Activated effector memory CD4-positive, alpha-beta T cell treated with anti-CD3 and anti-CD28 coated beads, Interleukin-2, amount 50 U/mL, for 16 hours (primary cell): ENCODE results near the gene PRKAG2.
"Not testable (repeated sequence)": the region's sequence is repeated elsewhere in the genome, so short reads cannot be mapped to it uniquely, and the experiment has no call there.

Experiments used
- DNase-seq: peaks from one replicate; pipeline ENCODE4 v3.0.0-alpha.2; 2020

Gene PRKAG2

GRCh38 chr7:151597541-151598444 is 279.1 kb downstream of the PRKAG2 start:
- no peak for DNase-seq

DNA sequence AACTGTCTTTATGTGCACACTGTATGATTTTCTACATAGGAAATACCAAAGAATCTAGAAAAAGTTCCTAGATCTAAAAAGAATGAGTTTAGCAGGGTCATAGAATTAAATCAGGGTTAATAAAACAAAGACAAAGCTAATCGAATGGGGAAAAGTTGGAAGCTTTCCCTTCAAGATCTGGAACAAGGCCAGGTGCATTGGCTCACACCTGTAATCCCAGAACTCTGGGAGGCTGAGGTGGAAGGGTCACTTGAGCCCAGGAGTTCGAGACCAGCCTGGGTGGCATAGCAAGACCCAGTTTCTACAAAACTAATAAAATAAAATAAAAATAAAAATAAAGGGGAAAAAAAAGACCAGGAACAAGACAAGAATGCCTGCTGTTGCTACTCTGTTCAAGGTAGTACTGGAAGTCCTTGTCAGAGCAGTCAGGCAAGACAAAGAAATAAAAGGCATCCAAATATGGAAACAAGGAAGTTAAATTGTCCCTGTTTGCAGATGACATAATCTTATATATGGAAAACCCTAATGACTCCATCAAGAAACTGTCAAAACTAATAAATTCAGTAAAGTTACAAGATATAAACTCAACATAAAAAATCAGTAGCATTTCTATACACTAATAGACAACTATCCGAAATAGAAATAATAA is 281.1 kb downstream of the PRKAG2 start:
- no peak for DNase-seq

- no peak for DNase-seq
Measured at GRCh38 chr7:151592868-151593486, 283.9 kb downstream of the PRKAG2 start.

DNA sequence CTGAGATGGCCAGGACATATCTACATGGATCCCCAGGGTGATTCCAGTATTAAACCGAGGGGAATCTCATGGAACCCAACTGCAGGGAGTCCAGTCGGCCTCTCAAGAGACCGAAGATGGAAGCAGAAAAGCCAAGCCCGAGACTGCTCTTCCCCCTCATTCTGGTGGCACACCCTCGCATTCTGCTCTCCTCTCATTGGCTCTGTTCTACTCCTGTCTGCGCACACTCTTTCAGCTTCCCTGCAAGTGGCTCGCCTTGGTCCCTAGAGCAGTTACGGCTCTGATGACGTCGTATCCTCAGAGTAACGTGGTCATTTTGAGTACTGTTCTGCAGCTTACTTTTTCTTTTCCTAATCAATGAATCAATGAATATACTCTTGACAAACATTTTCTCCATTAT is 284.6 kb downstream of the PRKAG2 start:
- DNase-seq: no peak

GRCh38 chr7:151591866-151592265 is 285.0 kb downstream of the PRKAG2 start:
- no peak for DNase-seq

- no peak for DNase-seq
Measured at GRCh38 chr7:151590850-151591771, 285.8 kb downstream of the PRKAG2 start.

DNA sequence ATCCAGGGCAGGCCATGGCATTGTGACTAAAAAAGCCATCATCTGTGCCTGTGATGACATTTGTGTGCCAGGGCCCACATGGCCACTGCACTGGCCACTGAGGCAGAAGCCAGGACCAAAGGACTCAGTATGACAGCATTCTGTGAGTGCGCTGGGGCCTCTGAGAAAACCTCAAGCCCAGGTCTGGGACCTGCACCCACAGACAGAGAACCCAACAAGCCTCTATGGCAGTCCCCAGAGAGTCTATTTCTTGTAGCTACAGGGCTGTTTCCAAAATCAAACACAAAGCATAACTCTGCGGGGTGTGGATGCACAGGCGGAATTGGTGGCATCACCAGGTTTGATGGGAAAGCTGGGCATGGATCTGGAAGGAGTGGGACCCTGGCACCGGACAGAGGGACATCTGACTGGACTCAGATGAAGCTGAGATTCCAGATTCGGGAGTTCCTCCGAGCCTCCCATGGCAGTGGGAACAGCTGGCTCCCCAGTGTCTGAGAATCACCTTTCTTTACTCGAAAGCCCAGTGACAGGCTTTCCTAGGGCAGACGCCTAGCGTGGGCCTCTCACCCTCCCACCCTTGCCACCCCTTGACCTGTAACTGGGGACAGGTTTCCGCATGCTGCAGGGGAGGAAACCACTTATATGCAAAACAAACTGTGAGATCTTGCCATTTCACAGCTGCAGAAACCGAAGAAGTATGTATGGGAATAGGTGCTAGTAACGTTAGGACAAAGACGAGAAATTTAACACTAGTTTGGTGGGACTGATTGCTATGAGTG is 286.7 kb downstream of the PRKAG2 start:
- no peak for DNase-seq

DNA sequence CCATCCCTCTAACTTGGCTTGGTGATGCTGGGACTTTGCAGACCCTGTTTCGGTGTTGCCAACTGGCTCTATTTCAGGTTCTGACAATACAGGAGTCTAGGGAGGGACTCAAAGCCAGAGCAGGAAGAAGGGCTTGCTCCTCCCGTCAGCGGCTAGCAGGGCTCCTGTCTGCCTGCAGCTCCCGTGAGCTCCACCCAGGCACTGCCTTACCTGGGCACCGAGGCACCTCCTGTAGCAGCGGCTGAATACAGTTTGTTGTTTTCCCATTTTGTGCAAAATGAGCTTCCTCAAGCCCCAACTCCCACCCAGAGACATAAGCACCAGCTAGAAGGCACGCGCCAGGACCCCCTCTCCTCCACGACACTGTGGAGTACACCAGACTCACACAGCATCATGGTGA is 287.9 kb downstream of the PRKAG2 start:
- DNase-seq: no peak

DNA sequence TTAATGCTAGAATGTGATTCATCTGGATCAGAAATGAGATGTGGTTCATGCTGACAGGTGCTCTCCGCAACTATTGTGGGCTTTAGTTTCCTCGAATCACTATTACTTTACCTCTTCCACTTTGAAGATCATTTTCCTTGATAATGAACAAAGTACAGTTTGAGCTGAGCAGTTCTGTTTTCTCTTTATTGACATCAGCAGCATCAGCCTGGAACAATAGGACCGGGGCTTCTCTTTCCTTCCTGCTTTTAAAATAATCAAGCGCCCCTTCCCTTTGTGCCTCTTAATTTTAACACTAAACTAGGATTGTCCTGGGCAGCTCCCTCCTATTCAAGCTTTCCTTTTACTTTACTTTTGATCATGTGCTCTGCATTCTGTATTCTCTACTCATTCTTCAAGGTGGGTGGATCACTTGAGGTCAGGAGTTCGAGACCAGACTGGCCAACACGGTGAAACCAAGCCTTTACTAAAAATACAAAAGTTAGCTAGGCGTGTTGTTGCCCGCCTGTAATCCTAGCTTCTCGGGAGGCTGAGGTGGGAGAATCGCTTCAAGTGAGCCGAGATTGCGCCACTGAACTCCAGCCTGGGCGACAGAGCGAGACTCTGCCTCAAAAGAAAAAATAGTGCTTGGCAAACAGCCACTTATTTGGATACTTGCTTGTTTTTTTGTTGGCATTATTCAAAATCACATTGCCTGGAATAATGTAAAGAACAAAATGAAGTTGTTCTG is 290.2 kb downstream of the PRKAG2 start:
- DNase-seq: no peak

- no peak for DNase-seq
Measured at GRCh38 chr7:151585744-151586393, 291.0 kb downstream of the PRKAG2 start.

DNA sequence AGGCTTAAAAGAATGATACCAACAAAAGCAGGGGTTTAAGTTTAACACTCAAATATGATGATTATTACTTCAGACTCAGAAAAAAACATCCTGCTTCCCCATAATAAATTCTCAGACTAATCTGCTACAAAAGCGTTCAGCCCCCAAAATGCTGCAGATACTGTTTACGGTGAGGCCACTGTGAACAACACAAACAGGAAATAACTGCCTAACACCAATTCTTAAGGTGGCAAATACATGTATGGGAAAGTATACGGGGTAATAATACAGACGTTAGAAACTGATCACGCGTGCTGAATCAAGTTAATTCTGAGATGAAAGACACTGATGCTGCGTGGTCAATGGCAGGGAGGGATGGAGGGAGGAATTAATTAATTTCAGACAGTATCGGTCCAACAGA is 295.2 kb downstream of the PRKAG2 start:
- DNase-seq: no peak

DNA sequence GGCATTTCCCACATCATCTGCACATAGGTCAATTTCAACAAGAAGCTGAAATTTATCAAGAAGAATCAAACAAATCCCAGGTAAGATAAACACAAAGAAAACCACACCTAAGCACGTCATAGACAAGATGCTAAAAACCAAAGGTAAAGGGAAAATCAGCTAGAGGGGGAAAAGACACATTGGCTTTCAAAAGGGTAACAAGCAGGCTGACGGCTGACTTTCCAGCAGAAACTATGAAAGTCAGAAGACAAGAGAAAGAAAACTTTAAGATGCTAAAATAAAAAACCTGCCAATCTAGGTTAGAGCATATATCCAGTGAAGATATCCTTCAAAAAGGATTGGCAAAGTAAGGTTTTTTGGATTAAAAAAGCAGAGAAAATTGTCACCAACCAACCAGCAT is 297.3 kb downstream of the PRKAG2 start:
- no peak for DNase-seq

GRCh38 chr7:151575410-151575809 is 301.5 kb downstream of the PRKAG2 start:
- no peak for DNase-seq

GRCh38 chr7:151573046-151573445 is 303.9 kb downstream of the PRKAG2 start:
- DNase-seq: not testable (repeated sequence)

DNA sequence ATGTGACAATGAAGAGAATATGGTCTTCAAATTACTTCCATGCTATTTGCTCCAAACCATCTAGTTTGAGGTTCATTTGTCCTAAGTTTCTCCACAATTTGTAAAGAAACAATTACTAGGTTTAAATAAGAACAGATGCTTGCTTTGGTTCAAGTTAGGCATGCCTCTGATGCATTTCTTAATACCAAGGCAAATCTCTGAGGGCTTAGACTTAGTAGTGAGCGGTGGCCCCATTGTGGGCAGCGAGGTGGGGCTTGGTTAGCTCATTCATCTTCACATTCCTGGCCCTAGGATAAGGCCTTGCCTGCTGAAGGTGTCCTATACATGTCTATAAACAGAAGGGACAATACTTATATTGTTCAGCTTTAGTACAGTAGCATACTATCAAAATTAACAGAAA is 304.8 kb downstream of the PRKAG2 start:
- DNase-seq: no peak

DNA sequence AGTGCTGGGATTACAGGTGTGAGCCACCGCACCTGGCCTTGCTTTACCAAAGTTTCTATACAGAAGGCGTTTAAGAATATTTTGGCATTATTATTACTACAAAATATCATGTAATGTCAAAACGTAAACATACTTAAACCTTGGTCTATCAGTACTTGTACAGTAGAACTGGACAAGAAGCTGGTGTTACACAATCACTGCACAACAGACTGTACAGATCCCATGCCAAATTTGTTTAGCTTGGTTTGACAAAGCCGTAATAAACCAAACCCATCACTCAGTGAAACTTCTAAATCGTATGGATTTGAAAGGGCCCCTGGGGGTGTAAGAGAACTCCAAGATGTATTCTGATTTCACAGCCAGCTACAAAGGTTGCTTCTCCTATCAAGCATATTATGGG is 305.4 kb downstream of the PRKAG2 start:
- no peak for DNase-seq

GRCh38 chr7:151570366-151570915 is 306.5 kb downstream of the PRKAG2 start:
- no peak for DNase-seq

DNA sequence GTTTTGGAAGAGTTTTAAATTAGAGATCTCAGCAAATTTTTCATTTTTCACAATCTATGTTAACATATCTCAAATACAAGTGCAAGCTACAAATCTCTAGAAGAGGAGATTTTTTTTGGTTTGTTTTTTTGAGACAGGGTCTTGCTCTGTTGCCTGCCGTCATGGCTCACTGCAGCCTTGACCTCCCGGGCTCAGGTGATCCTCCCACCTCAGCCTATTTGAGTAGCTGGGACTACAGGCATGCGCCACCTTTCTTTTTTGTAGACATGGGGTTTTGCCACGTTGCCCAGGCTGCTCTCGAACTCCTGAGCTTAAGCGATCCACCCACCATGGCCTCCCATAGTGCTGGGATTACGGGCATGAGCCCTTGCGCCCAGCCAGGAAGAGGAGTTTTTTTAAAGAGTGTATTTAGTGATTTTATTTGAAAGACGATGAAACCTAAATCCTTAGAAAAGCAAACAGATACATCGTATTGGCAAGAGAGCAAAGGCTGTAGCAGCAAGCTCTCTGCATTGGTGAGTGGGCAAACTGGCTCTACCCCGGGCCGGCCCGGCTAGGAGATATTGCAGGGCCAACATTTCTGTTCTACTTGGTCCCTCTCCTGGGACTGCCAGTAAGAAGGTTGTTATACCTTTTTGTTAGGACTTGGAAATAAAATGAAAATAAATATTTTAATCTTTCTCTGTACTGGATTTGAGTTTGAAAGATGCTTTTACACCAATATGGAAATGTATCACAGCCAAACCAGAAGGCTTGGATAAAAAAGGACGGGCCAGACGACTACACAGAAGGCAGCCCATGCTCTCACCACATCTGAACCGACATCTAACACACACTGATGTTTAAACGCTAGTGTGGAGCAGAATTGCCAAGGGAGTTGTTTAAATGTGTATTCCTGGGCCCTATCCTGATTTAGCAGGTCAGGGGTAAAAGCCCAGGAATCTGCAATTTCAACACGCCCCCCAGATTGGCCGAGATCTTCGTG is 307.7 kb downstream of the PRKAG2 start:
- DNase-seq: no peak

DNA sequence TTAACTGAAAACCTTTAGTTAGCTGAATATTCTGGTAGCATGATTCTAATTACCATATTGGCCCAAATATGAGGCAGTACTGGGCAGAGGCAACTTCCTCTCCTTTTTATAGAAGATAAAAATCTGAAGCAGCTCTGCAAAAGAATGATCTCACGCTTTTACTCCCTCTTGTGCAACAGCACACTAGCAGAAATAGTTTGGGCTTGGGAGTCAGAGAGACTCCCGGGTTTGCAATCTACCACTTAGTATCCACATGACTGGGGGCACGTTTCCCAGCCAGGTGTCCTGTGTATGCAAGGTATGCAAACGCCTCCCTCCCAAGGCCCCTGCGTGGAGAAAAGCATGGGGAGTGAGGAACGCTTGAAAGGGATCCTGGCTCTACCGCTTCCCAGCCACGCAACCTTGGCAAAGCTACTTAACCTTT is 310.0 kb downstream of the PRKAG2 start:
- no peak for DNase-seq
